Ascending aorta (tissue), 2 donors: ENCODE results near the gene KAZN. TPM values are rescaled to one million over a fixed set of nuclear protein-coding genes. Genes with fewer than 3 reads are reported as not detected.

Source experiments
- DNase-seq, 2 donors: peaks; one replicate each; pipeline ENCODE4 v3.0.0-alpha.2; 2019; ENCODE audit warnings: low spot score in 2 of 2
- H3K27ac ChIP-seq, 2 donors: fragments of 200-600 bp; sonication (generic); one replicate each; pipeline ENCODE4 v1.5.1; 2016 to 2017; ENCODE audit warnings: mild to moderate bottlenecking in 1 of 2
- H3K27me3 ChIP-seq: fragments of 200-600 bp; sonication (generic); one replicate; pipeline ENCODE4 v1.5.1; 2017
- H3K36me3 ChIP-seq, 2 donors: fragments of 200-600 bp; sonication (generic); one replicate each; pipeline ENCODE4 v1.5.1; 2016
- H3K4me1 ChIP-seq, 2 donors: fragments of 200-600 bp; sonication (generic); one replicate each; pipeline ENCODE4 v1.5.1; 2016 to 2017; ENCODE audit warnings: mild to moderate bottlenecking in 1 of 2
- H3K4me3 ChIP-seq, 2 donors: fragments of 200-600 bp; sonication (generic); one replicate each; pipeline ENCODE4 v1.5.1; 2016 to 2017; ENCODE audit warnings: mild to moderate bottlenecking in 1 of 2
- H3K9me3 ChIP-seq, 2 donors: fragments of 200-600 bp; sonication (generic); one replicate each; pipeline ENCODE4 v1.5.1; 2016
- intact Hi-C: fragments of 100-400 bp; cut with DNase I; formaldehyde crosslinking; loops from one replicate; pipeline ENCODE4 v1.15.1; 2023
- total RNA-seq: library from RNA; depleted of rRNA; stranded (reverse); fragments of >200 nt; gene quantifications from one replicate; pipeline ENCODE4 v1.1.0, GENCODE V29; 2016
- TF ChIP-seq, protein P1 (sequence below), 3 experiments: fragments of 200-600 bp in 2 of 3; fragments of 450-650 bp in 1 of 3; sonication (generic) in 2 of 3; IDR thresholded peaks; one replicate each; pipeline ENCODE4 v1.5.1; 2016 to 2019; ENCODE audit warnings: antibody characterized with exemption in 3 of 3, mild to moderate bottlenecking in 1 of 3, moderate library complexity in 1 of 3

The KAZN gene
- total RNA-seq, 1 donor from 2014 or later = 58.5 TPM

DNA sequence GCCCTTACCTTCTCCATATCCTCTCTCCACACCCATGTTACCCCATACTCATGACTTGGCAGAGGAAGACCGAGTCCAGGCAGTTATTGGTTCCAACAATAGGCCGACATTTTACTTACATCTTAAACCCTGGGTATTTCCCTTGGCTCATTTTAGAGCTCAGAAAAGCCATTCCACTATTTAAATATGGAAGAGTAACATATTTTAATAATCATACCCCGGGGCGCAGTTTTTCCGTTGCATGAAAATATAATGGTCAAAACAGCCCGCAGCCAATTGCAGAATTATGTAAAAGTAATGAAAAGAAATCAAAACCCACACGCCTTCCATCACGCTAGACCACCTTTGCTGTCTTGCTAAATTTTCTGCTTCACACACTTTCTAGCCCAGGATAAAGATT is 48.5 kb downstream of the KAZN start:
- peaks cover 0 to 25% of the 10 kb centered on the region in 2 donors for H3K9me3 ChIP-seq
- H3K4me1 ChIP-seq = no peaks in the 10 kb centered on the region
- H3K4me3 ChIP-seq = no peak overlapping the region
- intact Hi-C loops = no loop called here
- H3K27me3 ChIP-seq = no peaks in the 10 kb centered on the region
- no peaks in the 10 kb centered on the region for H3K36me3 ChIP-seq
- TF ChIP-seq, protein P1, sequence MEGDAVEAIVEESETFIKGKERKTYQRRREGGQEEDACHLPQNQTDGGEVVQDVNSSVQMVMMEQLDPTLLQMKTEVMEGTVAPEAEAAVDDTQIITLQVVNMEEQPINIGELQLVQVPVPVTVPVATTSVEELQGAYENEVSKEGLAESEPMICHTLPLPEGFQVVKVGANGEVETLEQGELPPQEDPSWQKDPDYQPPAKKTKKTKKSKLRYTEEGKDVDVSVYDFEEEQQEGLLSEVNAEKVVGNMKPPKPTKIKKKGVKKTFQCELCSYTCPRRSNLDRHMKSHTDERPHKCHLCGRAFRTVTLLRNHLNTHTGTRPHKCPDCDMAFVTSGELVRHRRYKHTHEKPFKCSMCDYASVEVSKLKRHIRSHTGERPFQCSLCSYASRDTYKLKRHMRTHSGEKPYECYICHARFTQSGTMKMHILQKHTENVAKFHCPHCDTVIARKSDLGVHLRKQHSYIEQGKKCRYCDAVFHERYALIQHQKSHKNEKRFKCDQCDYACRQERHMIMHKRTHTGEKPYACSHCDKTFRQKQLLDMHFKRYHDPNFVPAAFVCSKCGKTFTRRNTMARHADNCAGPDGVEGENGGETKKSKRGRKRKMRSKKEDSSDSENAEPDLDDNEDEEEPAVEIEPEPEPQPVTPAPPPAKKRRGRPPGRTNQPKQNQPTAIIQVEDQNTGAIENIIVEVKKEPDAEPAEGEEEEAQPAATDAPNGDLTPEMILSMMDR (IDR thresholded peaks at IDR 0.05) = no peak
- no peak overlapping the region for H3K27ac ChIP-seq
- DNase-seq = no peak

DNA sequence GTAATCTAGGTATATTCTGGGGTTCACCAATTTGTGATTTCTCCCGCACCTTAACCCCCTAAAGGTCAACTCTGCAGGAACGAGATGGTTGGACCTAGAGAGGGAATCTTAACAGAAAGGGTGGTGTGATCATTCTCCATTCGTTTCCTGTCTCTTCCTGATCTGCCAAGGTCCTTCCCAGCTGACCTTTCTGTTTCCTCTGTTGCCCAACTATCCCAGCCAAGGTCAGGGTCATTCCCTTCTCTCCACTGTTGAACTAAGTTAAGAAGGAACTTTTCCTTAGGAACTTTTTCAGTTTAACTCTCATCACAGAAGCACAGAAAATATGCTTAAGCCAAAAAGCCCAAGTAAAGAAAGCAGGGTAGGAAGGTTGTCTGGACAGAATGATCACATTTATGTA is 49.3 kb downstream of the KAZN start:
- Histone ChIP-seq H3K4me1 (no peaks in the 10 kb centered on the region), H3K27ac (no peak overlapping the region), H3K4me3 (no peak overlapping the region), H3K36me3 (no peaks in the 10 kb centered on the region), H3K27me3 (no peaks in the 10 kb centered on the region), H3K9me3 (peaks cover 0 to 24% of the 10 kb centered on the region in 2 donors)
- no peak for DNase-seq
- TF ChIP-seq, protein P1 (IDR thresholded peaks at IDR 0.05) = no peak
- intact Hi-C loops = no loop called here

DNA sequence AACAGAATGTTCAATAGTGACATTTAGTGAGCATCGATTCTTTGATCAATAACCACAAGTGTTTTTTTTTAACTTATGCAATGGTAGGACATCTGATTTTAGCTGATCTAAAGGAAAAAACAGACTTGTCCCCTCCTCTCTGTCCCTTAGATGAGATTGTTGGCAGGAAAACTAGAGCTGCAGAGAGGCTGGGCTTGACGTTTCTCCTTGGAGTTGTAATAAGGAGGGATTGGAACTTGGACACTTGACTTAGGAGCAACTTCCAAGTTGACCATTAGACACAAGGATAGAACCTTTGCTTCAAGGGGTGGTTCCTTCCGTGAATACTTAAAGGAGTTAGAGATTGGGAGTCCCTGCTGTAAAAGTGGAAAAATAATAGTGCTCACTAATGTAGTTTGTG is 49.9 kb downstream of the KAZN start:
- Histone ChIP-seq H3K36me3 (no peaks in the 10 kb centered on the region), H3K27ac (no peak overlapping the region), H3K4me1 (no peaks in the 10 kb centered on the region), H3K4me3 (no peak overlapping the region), H3K9me3 (peaks cover 0 to 18% of the 10 kb centered on the region in 2 donors), H3K27me3 (no peaks in the 10 kb centered on the region)
- DNase-seq = no peak
- intact Hi-C loops = no loop called here
- TF ChIP-seq, protein P1 (IDR thresholded peaks at IDR 0.05) = no peak

DNA sequence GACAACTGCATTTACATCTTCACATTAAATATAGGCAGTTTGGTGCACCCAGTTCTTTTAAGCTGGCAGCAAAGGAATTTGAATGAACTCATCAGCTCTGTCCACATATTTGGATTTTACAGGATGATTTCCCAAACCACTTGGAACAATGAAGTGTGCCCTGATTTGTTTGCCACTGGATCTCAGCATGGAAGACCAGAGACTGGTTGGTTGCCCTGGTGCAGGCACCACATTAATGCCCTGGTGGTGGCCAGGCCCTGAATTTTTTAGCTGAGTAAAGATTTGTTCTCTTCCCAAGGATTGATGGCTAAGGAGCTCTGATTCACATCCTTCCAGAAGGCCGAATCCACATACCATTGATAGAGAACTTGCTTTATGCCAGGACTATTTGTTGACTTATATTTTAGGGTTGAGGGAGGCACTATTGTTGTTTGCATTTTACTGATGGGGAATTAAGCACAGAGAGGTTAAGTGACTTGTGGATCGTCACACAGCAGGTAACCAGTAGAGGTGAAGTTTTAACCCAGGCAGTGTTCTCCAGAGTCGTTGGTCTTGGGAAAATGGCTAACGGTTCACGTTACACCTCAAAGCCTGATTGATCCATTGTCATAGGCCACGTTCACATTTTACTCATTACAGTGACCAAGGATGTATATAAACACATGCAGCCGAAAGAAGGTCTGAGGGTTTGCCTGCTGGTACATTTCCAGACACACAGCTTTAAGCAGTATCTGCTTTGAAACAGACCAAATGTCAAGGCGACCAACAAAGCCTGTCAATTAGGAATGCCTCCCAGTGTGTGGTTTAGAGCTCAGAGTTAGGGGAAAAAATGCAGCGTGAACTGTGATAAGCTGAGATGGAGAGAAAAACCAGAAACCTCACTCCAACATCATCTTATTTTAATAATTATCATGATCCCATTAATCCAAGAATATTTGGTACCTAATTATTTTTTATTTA is 50.7 kb downstream of the KAZN start:
- TF ChIP-seq, protein P1 (IDR thresholded peaks at IDR 0.05) = no peak
- no peak overlapping the region for H3K4me3 ChIP-seq
- H3K36me3 ChIP-seq = no peaks in the 10 kb centered on the region
- no peaks in the 10 kb centered on the region for H3K27me3 ChIP-seq
- no peak for DNase-seq
- peaks cover 0 to 13% of the 10 kb centered on the region in 2 donors for H3K9me3 ChIP-seq
- intact Hi-C loops = no loop called here
- no peak overlapping the region for H3K27ac ChIP-seq
- H3K4me1 ChIP-seq = no peaks in the 10 kb centered on the region

DNA sequence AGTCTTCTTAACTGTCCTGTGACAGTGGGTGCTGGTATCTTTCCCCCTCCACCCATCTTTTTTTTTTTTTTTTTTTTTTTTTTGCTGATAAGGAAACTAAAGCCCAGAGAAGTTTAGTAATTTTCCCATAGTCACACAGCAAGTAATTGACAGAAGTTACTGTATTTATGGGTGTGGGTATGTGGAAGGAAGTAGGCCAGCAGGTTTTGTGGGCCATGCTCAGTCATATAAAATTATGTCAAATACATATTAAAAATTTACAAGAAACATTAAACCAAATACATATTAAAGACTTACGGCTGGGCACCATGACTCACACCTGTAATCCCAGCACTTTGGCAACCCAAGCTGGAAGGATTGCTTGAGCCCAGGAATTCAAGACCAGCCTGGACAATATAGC is 51.5 kb downstream of the KAZN start:
- peaks cover 0 to 7% of the 10 kb centered on the region in 2 donors for H3K9me3 ChIP-seq
- intact Hi-C loops = no loop called here

More for the DNA sequence above, 51.5 kb downstream of the KAZN start:
- Histone ChIP-seq H3K4me1 (no peaks in the 10 kb centered on the region), H3K27ac (no peak overlapping the region), H3K36me3 (no peaks in the 10 kb centered on the region), H3K4me3 (no peak overlapping the region), H3K27me3 (no peaks in the 10 kb centered on the region)
- TF ChIP-seq, protein P1 (IDR thresholded peaks at IDR 0.05) = no peak
- no peak for DNase-seq
